GM12878 (cell line): ENCODE measurements around the gene SF3B2. TPM values are rescaled to one million over a fixed set of nuclear protein-coding genes. Genes with fewer than 3 reads are reported as not detected.

Source experiments
- BACH1 ChIP-seq: fragments of 450-650 bp; IDR thresholded peaks from 2 replicates; pipeline ENCODE4 v1.6.1; 2017; ENCODE audit warnings: mild to moderate bottlenecking, borderline replicate concordance
- BCL11A ChIP-seq: IDR thresholded peaks from 2 replicates; pipeline ENCODE4 v1.6.1; 2011; ENCODE audit warnings: low read depth, low read length
- CUX1 ChIP-seq: IDR thresholded peaks from 2 replicates; pipeline ENCODE4 v1.6.1; 2012; ENCODE audit warnings: improper control_type of control experiment, low read depth, low read length; ENCODE audit not compliant: insufficient replicate concordance
- E2F8 ChIP-seq: fragments of 450-650 bp; IDR thresholded peaks from 2 replicates; pipeline ENCODE4 v1.6.1; 2018; ENCODE audit warnings: mild to moderate bottlenecking, low read depth, moderate library complexity; ENCODE audit not compliant: partially characterized antibody
- E4F1 ChIP-seq: fragments of 450-650 bp; IDR thresholded peaks from 2 replicates; pipeline ENCODE4 v1.6.1; 2018; ENCODE audit warnings: borderline replicate concordance, mild to moderate bottlenecking; ENCODE audit not compliant: partially characterized antibody
- FOXM1 ChIP-seq: IDR thresholded peaks from 2 replicates; pipeline ENCODE4 v1.6.1; 2012; ENCODE audit warnings: low read depth, mild to moderate bottlenecking, inconsistent platforms, low read length, moderate library complexity
- IKZF2 ChIP-seq, 2 experiments: fragments of 450-650 bp; IDR thresholded peaks; 2 replicates each; pipeline ENCODE4 v1.6.1; 2017; ENCODE audit warnings: mild to moderate bottlenecking in 2 of 2, moderate library complexity in 2 of 2
- NFYB ChIP-seq: IDR thresholded peaks from 2 replicates; pipeline ENCODE4 v1.6.1; 2011; ENCODE audit warnings: low read depth, mild to moderate bottlenecking, low read length, improper control_type of control experiment, moderate library complexity; ENCODE audit not compliant: insufficient read depth
- NR2C1 ChIP-seq: fragments of 450-650 bp; IDR thresholded peaks from 2 replicates; pipeline ENCODE4 v1.6.1; 2017; ENCODE audit warnings: antibody characterized with exemption, mild to moderate bottlenecking, moderate library complexity
- SMAD5 ChIP-seq: IDR thresholded peaks from 2 replicates; pipeline ENCODE4 v1.6.1; 2016; ENCODE audit warnings: antibody characterized with exemption, low read depth
- SUPT20H ChIP-seq: IDR thresholded peaks from 2 replicates; pipeline ENCODE4 v1.6.1; 2011; ENCODE audit warnings: low read depth, mild to moderate bottlenecking, low read length, moderate library complexity, borderline replicate concordance; ENCODE audit not compliant: control insufficient read depth
- TAF1 ChIP-seq: IDR thresholded peaks from 2 replicates; pipeline ENCODE4 v1.6.1; 2011; ENCODE audit warnings: mild to moderate bottlenecking, low read depth, low read length, borderline replicate concordance
- polyA plus RNA-seq, 11 experiments: library from polyadenylated mRNA; depleted of rRNA in 4 of 11; unstranded in 6 of 11; stranded (reverse) in 5 of 11; fragments of >200 nt; fragmentation: Nextera tagmentation in 4 of 11; fragmentation: Illumina TruSeq in 1 of 11; extraction: Ambion mirVana in 4 of 11; extraction: Trizol in 1 of 11; gene quantifications; 1 replicate in 1 of 11; 2 replicates in 10 of 11; pipeline versions ENCODE4 v1.2.1 to v1.2.3, GENCODE V29; 2011 to 2016; ENCODE audit warnings: inconsistent platforms in 2 of 11, missing spikeins in 2 of 11, low read depth in 1 of 11
- total RNA-seq, 4 experiments: library from RNA; depleted of rRNA in 3 of 4; stranded (reverse); fragments of >200 nt in 3 of 4; fragmentation: Illumina TruSeq in 1 of 4; extraction: Trizol in 1 of 4; gene quantifications; 2 replicates each; pipeline versions ENCODE4 v1.2.1 to v1.2.3, GENCODE V29; 2013 to 2021

Gene SF3B2
- total and polyA plus RNA-seq, 10 of the 15 experiments (the other 5 are each of a cell fraction or from before 2014, with no cell fraction given) = 56.3 to 245 (median 144) TPM

GRCh38 chr11:66106786-66107599 is 54.8 kb downstream of the SF3B2 start (continued):
- no peak for TF ChIP-seq CUX1
- TF ChIP-seq TAF1 = no peak
- no peak for TF ChIP-seq IKZF2 (IDR thresholded peaks at IDR 0.05)
- no peak for TF ChIP-seq NFYB
- no peak for TF ChIP-seq BACH1
- no peak for TF ChIP-seq BCL11A
- TF ChIP-seq E2F8 = no peak
- TF ChIP-seq NR2C1 = no peak
- no peak for TF ChIP-seq E4F1
- no peak for TF ChIP-seq SMAD5
- no peak for TF ChIP-seq SUPT20H
- no peak for TF ChIP-seq FOXM1
